GM21390 (cell line): ENCODE measurements around the gene ATCAY.
A peak's percentile ranks its signal among the peaks of the same experiment; 100 is the strongest.

Source experiments
- ATAC-seq: cut with Tn5 transposase; IDR thresholded peaks from one replicate; pipeline ENCODE4 v1.9.1; 2021; ENCODE audit not compliant: unreplicated experiment

ATCAY gene

DNA sequence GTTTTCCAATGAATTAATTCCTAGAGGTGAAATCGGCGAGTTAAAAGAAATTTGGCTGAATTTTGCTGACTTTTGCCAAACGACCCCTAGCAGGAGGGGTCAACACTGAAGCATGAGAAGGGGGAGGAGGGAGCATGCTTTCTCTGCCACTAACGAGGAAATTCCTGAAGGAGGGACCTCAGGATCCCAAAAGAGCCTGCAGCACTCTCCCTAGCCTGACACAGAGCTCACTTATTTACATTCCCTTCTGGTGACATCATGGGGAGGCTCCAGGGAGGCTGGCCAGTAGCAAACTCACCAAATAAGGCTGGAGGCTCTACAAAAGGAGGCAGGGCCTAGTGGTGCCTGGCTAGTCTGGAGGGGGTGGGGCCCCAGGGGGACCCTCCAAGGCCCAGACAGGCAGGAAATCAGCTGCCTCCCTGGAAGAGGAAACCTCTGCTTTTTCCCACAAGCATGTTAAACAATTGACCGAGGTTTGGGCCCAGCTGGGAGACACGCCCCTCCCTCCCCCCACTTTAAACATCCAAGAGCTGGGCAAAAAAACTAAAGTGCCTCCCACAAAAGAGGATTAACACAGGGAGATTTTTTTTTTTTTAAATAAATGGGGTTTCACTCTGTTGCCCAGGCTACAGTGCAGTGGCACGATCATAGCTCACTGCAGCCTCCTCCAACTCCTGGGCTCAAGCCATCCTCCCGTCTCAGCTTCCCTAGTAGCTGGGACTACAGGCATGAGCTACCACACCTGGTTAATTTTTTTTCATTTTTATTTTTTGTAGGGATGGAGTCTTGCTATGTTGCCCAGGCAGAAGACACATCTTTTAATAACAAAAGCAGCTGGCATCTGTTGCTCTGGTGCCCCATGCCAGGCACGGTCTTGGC is 88.3 kb downstream of the ATCAY start:
- no peak for ATAC-seq

DNA sequence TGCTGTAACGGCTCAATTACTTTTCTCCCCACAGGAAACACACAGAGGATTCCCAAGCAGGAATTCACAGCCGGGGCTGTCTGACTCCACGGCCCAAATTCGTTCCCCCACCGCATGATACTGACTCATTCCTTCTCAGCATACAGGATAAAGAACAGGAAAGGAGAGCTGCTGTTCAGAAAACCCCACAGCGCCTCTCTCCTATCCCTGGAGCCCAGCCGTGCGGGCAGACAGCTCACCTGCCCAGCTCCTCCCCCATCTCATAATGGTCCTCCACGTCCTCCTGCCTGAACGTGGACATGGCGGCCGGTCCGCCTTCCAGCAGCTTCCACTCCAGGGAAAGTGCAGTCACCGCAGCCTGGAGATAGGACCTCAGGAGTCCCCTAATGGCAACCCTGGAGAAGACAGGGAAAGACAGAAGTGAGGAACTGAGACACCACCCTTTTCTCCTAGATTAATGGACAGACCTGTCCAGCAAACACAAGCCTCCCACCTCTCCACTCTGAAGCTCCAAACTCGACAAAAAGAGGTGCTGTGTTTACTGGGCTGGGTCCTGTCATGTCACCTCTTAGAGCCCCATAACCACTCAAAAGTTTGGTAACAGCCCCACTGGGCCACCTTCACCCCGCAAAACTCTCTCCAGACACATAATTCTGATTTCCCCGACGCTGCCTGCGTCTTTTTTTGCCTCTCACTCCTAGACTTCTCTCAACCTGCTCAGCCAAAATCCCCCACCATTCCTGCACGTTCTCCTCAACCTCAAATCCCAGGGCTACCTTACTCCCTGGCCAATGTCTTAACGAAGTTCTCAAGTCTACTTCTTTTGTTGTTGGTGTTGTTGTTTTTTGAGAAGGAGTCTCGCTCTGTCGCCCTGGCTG is 89.2 kb downstream of the ATCAY start:
- no peak for ATAC-seq

DNA sequence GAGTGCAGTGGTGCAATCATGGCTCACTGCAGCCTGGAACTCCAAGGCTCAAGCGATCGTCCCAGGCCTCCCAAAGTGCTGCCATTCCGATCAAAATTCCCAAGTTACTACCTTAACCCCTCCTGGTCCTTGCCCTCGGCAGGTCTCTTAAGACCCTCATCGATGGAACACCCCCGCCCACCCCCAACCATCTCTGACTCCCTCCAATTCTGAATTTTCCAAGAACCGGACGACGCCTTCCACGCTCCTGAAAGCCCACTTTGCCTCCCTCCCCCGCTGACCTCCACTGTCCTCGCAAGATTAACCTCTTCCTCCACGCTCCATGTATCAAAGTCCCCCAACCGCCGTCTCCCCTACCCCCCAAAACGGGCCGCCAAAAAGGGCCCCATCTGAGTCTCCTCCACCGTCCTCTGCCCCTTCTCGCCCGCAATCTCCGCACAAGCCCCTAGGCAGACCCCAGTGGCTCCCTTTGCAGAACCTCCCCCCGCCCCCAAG is 89.9 kb downstream of the ATCAY start:
- no peak for ATAC-seq

DNA sequence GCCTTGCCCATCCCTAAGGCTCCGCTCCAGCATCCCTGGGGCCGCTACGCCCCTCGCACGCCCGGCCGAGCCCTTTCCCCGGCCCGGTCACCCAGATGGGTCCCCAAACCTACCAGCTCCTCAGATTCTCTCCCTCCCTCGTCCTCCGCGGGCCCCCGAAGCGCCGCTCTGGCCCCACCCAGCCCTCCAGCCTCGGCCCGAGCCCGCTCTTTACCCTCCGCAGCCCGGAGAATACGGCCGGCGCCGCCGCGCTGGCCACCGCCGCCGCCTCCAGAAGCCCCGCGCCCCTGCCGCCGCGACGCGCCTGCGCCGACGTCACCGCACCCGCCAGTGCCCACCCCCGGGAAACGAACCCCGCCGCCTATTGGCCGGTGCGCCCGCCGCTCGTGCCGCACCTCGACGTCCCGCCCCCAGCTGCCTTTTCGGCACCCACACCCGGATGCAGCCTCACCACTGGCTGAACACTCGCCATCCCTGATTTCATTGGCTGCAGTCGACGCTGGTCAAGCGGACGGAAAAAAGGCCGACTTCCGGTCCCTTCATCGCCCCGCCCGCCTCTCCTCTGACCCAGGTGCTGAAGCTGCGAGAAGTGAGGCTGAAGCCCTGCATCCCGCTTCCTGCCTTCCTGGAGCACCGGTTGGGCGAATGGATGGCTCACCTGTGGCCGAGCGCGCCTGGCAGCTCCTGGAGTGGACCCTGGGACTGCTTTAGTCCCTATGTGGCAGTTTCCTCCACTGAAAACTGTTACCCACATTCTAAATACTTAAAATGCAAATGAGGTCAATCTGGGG is 90.5 kb downstream of the ATCAY start, which contains the start of gene DAPK3:
Gene DAPK3 (minus strand): TSS at position 292 of the 791 bp plus-strand sequence. CDS start 1,364 bp downstream, outside the sequence.
- ATAC-seq: peak; percentile 90

DNA sequence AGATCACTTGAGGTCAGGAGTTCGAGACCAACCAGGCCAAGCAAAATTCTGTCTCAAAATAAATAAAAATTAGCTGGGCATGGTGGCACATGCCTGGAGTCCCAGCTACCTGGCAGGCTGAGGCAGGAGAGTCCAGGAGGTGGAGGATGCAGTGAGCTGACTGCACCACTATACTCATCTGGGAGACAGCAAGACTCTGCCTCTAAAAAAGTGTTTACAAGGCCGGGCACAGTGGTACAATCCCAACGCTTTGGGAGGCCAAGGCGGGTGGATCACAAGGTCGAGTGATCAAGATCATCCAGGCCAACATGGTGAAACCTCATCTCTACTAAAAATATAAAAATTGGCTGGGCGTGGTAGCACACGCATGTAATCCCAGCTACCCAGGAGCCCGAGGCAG is 94.7 kb downstream of the ATCAY start:
- no peak for ATAC-seq

DNA sequence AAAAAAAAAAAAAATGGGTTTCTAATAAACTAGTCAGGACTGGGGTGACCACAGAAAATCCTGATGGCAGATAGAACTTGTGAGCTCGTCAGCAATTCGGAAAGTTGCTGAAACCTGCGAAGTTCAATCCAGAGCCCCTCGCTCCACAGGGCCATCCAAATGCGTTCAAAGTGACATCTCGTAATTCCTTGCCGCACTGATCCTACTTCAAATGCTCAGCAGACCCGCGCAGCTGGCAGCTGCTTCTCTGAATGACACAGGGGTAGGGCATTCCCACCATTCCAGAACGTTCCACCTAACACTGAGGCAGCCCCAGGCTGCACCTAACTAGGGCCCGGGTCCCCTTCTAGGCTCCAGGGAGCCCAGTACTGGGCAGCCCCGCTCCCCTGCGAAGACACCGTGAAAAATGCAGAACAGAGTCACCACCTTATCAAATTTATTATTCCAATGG is 95.2 kb downstream of the ATCAY start:
- no peak for ATAC-seq

DNA sequence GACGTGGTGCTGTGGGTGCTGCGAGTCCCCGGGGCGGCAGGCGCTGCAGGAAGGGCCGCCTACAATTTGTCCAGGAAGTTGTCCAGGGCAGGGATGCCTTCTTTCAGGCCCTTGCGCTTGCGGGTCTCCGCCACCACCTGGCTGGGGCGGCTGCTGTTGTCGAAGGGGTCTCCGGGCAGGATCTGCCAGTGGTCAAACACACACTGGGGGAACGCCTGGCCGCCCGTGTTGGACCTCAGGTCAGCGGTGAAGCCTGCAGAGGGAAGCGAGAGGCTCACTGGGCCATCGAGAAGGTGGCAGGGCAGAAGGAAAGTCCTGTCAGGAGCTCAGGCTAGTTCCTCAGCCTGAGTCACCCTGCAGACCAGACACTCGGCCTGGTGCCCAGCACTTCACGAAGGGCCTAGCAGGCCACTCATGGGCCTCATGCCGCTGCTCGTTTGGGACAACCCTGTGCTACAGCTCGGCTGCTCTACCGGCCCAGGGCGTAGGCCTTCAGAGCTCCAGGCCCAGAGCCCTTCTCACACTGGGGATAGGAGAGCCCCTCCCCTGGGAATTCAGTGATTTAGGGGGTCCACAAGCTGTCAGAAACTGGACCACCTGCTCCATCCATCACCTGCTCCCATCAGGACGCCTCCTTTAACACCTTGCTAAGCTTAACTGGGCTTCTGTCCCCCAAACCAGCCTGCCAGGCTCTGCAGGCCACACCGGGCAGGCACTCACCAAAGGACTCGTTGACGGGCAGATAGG is 96.2 kb downstream of the ATCAY start:
- no peak for ATAC-seq
